ENCODE results near the gene CCHCR1. TPM values are rescaled to one million over a fixed set of nuclear protein-coding genes. Genes with fewer than 3 reads are reported as not detected.
A peak's percentile ranks its signal among the peaks of the same experiment; 100 is the strongest.

CCHCR1 gene
- total and polyA plus RNA-seq, 2 of the 8 experiments (the other 6 are each of a cell fraction or from before 2014, with no cell fraction given) = 20.9 to 38.0 TPM

DNA sequence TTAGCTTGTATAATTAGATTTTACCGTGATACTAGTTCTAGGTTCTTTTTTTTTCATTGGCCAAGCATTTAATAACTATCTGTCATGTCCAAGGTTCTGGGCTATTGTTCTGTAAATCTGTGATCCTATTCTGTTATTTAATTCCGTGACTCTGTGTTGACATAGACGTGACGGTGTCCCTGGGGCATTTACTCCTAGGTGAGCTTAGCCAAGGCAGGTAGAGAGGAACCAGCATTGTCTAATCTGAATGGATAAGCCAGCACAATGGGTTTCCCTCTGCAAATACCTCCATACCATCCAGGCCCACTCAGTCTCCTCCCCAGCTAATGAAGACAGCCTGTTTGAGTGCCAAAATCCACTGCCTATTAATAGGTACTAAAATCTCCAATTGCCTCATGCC, 28.5 kb downstream of the CCHCR1 start:
- H3K4me2 ChIP-seq (ENCODE audit: insufficient read depth in 1 of 2, low read depth in 2 of 2, low read length in 2 of 2) = no peak overlapping the region
- DNase-seq (ENCODE audit: low read depth in 1 of 2, low spot score in 2 of 2) = no peak
- no peaks in the 10 kb centered on the region for H3K79me1 ChIP-seq (ENCODE audit: low read depth, low read length)
- no peak overlapping the region for H3K27ac ChIP-seq (ENCODE audit: low read depth, low read length)
- H3K9ac ChIP-seq (replicated peaks in 1 of 4; ENCODE audit: extremely low read depth in 1 of 4, low read depth in 3 of 4, low read length in 3 of 4) = no peak overlapping the region; a peak in 1 of 7 replicates
- no peaks in the 10 kb centered on the region for H3K27me3 ChIP-seq (replicated peaks in 1 of 4; ENCODE audit: control insufficient read depth in 3 of 4, extremely low read depth in 1 of 4, insufficient read depth in 3 of 4, low read length in 3 of 4)
- H4K5ac ChIP-seq (ENCODE audit: insufficient read length, low read depth, low read length) = no peak overlapping the region
- peaks cover 0 to 3% (median 3%) of the 10 kb centered on the region in 4 experiments; a peak in 3 of 7 replicates for H3K4me1 ChIP-seq (replicated peaks in 1 of 4; ENCODE audit: control insufficient read depth in 3 of 4, insufficient read depth in 4 of 4, low read length in 3 of 4)
- no peak overlapping the region for H3K18ac ChIP-seq (ENCODE audit: extremely low read depth, low read length)
- H2BK15ac ChIP-seq (ENCODE audit: low read length) = no peak overlapping the region
- ChIA-PET CTCF (ENCODE audit: partially characterized antibody) (interaction anchor here (0.7 to 13.5 kb wide), 23 partner anchors 12 to 555 kb away, joined by 3 to 187 read pairs (median 4); partner anchors contain the start of genes C6orf15, PSORS1C1 and PSORS1C2), POLR2A (ENCODE audit: partially characterized antibody) (interaction anchor here (0.9 to 68.5 kb wide), 3 partner anchors 13 to 238 kb away, joined by 3 to 2251 read pairs (median 4); partner anchors contain the start of genes CCHCR1, POU5F1, PSORS1C2 and TCF19)
- H3K4me3 ChIP-seq (ENCODE audit: extremely low read depth in 1 of 4, insufficient read depth in 2 of 4, low read depth in 3 of 4, low read length in 4 of 4) = no peak overlapping the region
- no peaks in the 10 kb centered on the region for H3K36me3 ChIP-seq (ENCODE audit: control insufficient read depth in 2 of 4, insufficient read depth in 4 of 4, low read length in 3 of 4)
- H2BK12ac ChIP-seq (ENCODE audit: low read depth, low read length) = 0 out of 2 replicates have a peak overlapping the region, but pooled peaks have one; percentile 44
- H3K23ac ChIP-seq (ENCODE audit: insufficient read length) = no peak overlapping the region
- H3K4ac ChIP-seq (replicated peaks; ENCODE audit: insufficient read length, low read depth, low read length) = no peak overlapping the region
- no peak overlapping the region for H2BK120ac ChIP-seq (replicated peaks; ENCODE audit: low read depth, low read length)
- H4K8ac ChIP-seq (ENCODE audit: extremely low read depth, insufficient read depth, low read length) = no peak overlapping the region
- H3K23me2 ChIP-seq (ENCODE audit: low read depth, low read length) = no peaks in the 10 kb centered on the region
- H3K9me3 ChIP-seq (ENCODE audit: insufficient read depth in 2 of 2, low read depth in 1 of 2, low read length in 1 of 2) = no peaks in the 10 kb centered on the region
- no peak overlapping the region for H3K56ac ChIP-seq (replicated peaks; ENCODE audit: insufficient read length, low read depth, low read length)
- H2BK5ac ChIP-seq (ENCODE audit: low read depth, low read length) = no peak overlapping the region
- H3K79me2 ChIP-seq (ENCODE audit: control insufficient read depth in 1 of 2, insufficient read depth in 2 of 2, low read length in 2 of 2) = no peaks in the 10 kb centered on the region
- H4K91ac ChIP-seq (replicated peaks; ENCODE audit: insufficient read length, low read length) = no peak overlapping the region
- no peak overlapping the region for H2AK5ac ChIP-seq (ENCODE audit: low read depth, low read length)
- no peak overlapping the region for H2AFZ ChIP-seq (ENCODE audit: low read length)
- FAIRE-seq = no peak
- no peak overlapping the region for H2BK20ac ChIP-seq (ENCODE audit: low read length)
- H4K20me1 ChIP-seq (replicated peaks in 1 of 2; ENCODE audit: control insufficient read depth in 1 of 2, insufficient read depth in 2 of 2, low read length in 2 of 2) = no peaks in the 10 kb centered on the region
- WGBS, 2 experiments (ENCODE audit: extremely low coverage in 1 of 2, insufficient coverage in 1 of 2, insufficient read length in 1 of 2, insufficient replicate concordance in 2 of 2, low coverage in 1 of 2, low lambda C conversion rate in 2 of 2, missing lambda C conversion rate in 1 of 2) = 89% methylated on average over 4 of the region's 4 CpGs; no CpG with 5 or more reads in 1 of the 2 experiments
- H3K14ac ChIP-seq (ENCODE audit: insufficient read length) = no peak overlapping the region
- TF ChIP-seq CTBP2 (IDR thresholded peaks at IDR 0.05; ENCODE audit: borderline replicate concordance, insufficient read depth, insufficient read length, low read length) = no peak
- no peak for TF ChIP-seq PHF8 (conservative IDR thresholded peaks at IDR 0.05; ENCODE audit: low read depth, low read length)
- TF ChIP-seq NRF1 (IDR thresholded peaks at IDR 0.05; ENCODE audit: low read depth, low read length) = no peak
- TF ChIP-seq EGR1 (IDR thresholded peaks at IDR 0.05; ENCODE audit: borderline replicate concordance, low read depth, low read length) = no peak
- TF ChIP-seq CREB1 (IDR thresholded peaks at IDR 0.05) = no peak
- TF ChIP-seq, protein P1, sequence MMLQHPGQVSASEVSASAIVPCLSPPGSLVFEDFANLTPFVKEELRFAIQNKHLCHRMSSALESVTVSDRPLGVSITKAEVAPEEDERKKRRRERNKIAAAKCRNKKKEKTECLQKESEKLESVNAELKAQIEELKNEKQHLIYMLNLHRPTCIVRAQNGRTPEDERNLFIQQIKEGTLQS (IDR thresholded peaks at IDR 0.05; ENCODE audit: insufficient read depth, low read depth, low read length) = no peak
- TF ChIP-seq JUND (IDR thresholded peaks at IDR 0.05; ENCODE audit: low read length) = no peak
- TF ChIP-seq RXRA (IDR thresholded peaks at IDR 0.05; ENCODE audit: insufficient read depth, low read depth, low read length) = no peak
- TF ChIP-seq NANOG (IDR thresholded peaks at IDR 0.05; ENCODE audit: insufficient read depth, low read depth, low read length, poor library complexity, severe bottlenecking) = no peak
- TF ChIP-seq SIRT6 (IDR thresholded peaks at IDR 0.05; ENCODE audit: low read length) = no peak
- TF ChIP-seq SIN3A (conservative IDR thresholded peaks at IDR 0.05 in 1 of 2, IDR thresholded peaks at IDR 0.05 in 1 of 2; ENCODE audit: low read depth in 1 of 2, low read length in 2 of 2) = no peak
- no peak for TF ChIP-seq KDM5A (IDR thresholded peaks at IDR 0.05; ENCODE audit: low read length)
- TF ChIP-seq BACH1 (IDR thresholded peaks at IDR 0.05; ENCODE audit: low read length) = no peak
- no peak for TF ChIP-seq SP2 (IDR thresholded peaks at IDR 0.05; ENCODE audit: low read length)
